ENCODE data around the gene NPFFR1.

- TF ChIP-seq POLR2AphosphoS5 (IDR thresholded peaks at IDR 0.05; ENCODE audit: low read depth) (no peak), CTCF (IDR thresholded peaks at IDR 0.05; ENCODE audit: insufficient read depth, low read length) (no peak), GABPA (IDR thresholded peaks at IDR 0.05; ENCODE audit: low read depth) (no peak), REST (IDR thresholded peaks at IDR 0.05; ENCODE audit: insufficient replicate concordance, low read depth) (no peak)
These were observed 14.1 kb downstream of the NPFFR1 start for GRCh38 chr10:70269741-70270140.
